Retinal pigment epithelial cell (primary cell): Measurements from ENCODE around the gene GPC5.
"Not testable (repeated sequence)": the region's sequence is repeated elsewhere in the genome, so short reads cannot be mapped to it uniquely, and the experiment has no call there.

Experiments used
- DNase-seq: peaks from one replicate; pipeline ENCODE4 v3.0.0-alpha.2; 2010; ENCODE audit warnings: low read depth
- H3K4me3 ChIP-seq: 2 replicates; pipeline ENCODE4 v1.5.1; 2011; ENCODE audit warnings: mild to moderate bottlenecking, low read length, control low read depth, moderate library complexity
- CTCF ChIP-seq: conservative IDR thresholded peaks from 2 replicates; pipeline ENCODE4 v1.5.1; 2011; ENCODE audit warnings: low read depth, low read length, control low read depth, inconsistent platforms

The GPC5 gene

GRCh38 chr13:92530364-92530763, 1131.9 kb downstream of the GPC5 start:
- H3K4me3 ChIP-seq = no peak overlapping the region
- no peak for TF ChIP-seq CTCF
- no peak for DNase-seq

GRCh38 chr13:92535222-92536006, 1137.0 kb downstream of the GPC5 start:
- DNase-seq = no peak
- no peak for TF ChIP-seq CTCF
- no peak overlapping the region for H3K4me3 ChIP-seq

GRCh38 chr13:92537471-92537870, 1139.0 kb downstream of the GPC5 start:
- TF ChIP-seq CTCF = no peak
- no peak overlapping the region for H3K4me3 ChIP-seq
- DNase-seq = no peak

GRCh38 chr13:92538164-92538563, 1139.7 kb downstream of the GPC5 start:
- DNase-seq = no peak
- H3K4me3 ChIP-seq = no peak overlapping the region
- no peak for TF ChIP-seq CTCF

GRCh38 chr13:92539148-92539547, 1140.7 kb downstream of the GPC5 start:
- DNase-seq, H3K4me3 ChIP-seq: not testable (repeated sequence)

GRCh38 chr13:92547266-92547665, 1148.8 kb downstream of the GPC5 start:
- TF ChIP-seq CTCF = no peak
- no peak overlapping the region for H3K4me3 ChIP-seq
- no peak for DNase-seq

GRCh38 chr13:92549276-92549675, 1150.9 kb downstream of the GPC5 start:
- TF ChIP-seq CTCF = no peak
- no peak overlapping the region for H3K4me3 ChIP-seq
- no peak for DNase-seq
